ENCODE results near the gene SGK1.

GRCh38 chr6:134201716-134202115 is 116.2 kb downstream of the SGK1 start:
- TF ChIP-seq, protein P1, sequence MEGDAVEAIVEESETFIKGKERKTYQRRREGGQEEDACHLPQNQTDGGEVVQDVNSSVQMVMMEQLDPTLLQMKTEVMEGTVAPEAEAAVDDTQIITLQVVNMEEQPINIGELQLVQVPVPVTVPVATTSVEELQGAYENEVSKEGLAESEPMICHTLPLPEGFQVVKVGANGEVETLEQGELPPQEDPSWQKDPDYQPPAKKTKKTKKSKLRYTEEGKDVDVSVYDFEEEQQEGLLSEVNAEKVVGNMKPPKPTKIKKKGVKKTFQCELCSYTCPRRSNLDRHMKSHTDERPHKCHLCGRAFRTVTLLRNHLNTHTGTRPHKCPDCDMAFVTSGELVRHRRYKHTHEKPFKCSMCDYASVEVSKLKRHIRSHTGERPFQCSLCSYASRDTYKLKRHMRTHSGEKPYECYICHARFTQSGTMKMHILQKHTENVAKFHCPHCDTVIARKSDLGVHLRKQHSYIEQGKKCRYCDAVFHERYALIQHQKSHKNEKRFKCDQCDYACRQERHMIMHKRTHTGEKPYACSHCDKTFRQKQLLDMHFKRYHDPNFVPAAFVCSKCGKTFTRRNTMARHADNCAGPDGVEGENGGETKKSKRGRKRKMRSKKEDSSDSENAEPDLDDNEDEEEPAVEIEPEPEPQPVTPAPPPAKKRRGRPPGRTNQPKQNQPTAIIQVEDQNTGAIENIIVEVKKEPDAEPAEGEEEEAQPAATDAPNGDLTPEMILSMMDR (IDR thresholded peaks at IDR 0.05): no peak
- no peak for TF ChIP-seq EZH2 (IDR thresholded peaks at IDR 0.05; ENCODE audit: borderline replicate concordance, insufficient read depth, low read depth, low read length, poor library complexity, severe bottlenecking)
